Right kidney (tissue), 1 donor: Measurements from ENCODE around the gene ATXN10.
"Not testable (repeated sequence)": the region's sequence is repeated elsewhere in the genome, so short reads cannot be mapped to it uniquely, and the experiment has no call there.

Source experiments
- DNase-seq: peaks from one replicate; pipeline ENCODE4 v3.0.0-alpha.2; 2016

The ATXN10 gene

DNA sequence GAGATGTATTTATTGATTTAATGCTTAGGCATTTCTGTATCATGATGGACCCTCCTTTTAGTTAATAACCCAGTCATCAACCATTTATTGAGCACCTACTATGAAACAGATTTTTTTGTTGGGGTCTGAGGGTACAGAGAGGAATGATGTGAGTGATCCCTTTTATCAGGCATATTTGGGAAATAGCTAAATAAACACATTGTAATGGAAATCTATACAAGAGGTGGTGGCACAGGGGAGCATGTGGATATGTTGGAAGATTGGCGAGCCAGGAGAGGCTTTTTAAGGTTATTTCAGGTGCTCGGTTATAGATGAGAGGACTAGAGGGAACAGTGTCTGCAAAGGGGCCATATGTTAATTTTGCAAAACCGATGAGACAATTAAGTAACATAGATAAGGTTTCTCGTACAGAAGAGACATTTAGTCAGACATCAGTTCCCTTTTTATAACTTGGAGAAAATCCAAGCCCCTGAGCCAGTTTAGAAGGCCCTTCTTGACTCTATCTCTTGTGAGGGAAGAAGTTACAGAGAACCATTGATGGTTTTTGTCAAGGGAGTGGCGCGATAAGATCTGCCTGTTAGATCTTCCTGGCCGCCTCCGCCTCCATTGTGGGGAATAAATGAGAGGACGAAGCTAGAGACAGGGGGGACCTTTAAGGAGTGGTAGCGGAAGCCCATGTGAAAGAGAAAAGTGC lies 2.0 kb downstream of the ATXN10 start:
- no peak for DNase-seq

DNA sequence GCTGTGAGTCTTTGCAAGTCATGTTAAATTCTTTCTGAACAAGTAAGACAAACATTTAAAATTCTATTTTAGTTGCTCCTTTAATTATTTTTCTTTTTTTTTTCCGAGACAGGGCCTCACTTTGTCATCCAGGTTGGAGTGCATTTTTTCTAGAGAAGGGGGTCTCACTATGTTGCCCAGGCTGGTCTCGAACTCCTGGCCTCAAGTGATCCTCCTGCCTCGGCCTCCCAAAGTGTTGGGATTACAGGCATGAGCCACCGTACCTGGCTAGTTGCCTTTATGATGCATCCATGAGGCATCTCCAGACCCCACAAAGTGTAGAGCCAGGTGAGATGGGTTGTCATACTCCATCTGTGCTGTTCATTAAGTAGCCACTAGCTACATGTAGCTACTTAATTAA lies 4.4 kb downstream of the ATXN10 start:
- DNase-seq, result no peak

DNA sequence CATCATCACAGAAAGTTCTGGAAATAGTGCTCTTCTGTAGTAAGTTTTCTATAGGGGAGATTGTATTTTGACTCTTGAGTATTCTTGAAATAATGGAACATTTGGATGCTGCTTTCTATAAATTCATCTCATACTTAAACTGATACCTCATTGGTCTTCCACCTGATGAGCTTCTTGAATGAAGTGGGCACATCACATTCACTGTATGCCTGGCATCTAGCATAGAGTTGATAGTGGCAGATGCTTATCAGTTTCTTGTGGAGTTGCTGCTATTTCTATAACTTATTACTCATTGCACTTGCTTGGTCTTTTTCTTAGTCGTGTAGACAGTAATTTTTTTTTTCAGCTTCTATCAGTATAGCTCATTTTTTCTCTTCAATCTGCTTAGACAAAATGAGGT lies 5.4 kb downstream of the ATXN10 start:
- no peak for DNase-seq

DNA sequence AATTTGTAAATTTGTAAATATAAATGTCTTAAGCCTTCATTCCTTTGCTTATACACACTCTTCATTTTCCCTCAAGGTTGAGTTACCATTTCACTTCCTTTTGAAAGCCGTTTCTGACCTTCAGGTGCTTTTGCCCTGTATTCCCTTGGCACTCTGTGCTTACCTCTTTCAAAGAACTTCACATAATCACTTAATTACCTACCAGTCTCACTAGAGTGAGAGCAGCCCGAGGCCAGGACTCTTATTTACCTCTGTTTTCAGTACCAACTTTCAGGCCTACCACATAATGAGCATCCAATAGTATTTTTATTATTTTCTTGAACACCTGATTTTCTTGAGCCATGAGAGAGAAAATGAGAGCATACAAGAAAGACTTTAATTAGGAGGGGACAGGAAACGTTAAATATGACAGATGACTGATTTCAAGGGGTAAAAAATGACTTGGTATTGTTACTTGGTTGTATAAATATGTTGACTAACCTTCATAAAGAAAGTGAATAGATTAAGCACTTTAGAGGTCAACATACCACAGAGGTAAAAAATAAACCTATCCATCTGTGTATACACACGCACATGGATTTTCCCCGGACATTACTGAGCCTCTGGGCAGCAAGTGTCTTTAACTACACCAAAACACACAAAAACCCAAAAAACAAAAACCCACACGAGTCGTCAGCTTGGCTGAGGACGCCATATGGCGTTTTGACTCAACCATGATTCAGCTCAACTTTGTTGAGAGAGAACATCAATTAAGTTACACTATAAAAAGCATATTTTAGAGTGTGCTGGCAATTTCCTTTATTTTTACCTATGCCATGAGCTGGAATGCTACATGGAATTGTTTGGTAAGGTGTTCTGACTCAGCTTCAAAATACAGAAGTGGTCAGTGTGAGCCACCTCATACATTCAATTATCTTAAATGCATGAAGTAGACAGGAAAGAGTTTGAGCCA lies 7.6 kb downstream of the ATXN10 start:
- DNase-seq, result no peak

DNA sequence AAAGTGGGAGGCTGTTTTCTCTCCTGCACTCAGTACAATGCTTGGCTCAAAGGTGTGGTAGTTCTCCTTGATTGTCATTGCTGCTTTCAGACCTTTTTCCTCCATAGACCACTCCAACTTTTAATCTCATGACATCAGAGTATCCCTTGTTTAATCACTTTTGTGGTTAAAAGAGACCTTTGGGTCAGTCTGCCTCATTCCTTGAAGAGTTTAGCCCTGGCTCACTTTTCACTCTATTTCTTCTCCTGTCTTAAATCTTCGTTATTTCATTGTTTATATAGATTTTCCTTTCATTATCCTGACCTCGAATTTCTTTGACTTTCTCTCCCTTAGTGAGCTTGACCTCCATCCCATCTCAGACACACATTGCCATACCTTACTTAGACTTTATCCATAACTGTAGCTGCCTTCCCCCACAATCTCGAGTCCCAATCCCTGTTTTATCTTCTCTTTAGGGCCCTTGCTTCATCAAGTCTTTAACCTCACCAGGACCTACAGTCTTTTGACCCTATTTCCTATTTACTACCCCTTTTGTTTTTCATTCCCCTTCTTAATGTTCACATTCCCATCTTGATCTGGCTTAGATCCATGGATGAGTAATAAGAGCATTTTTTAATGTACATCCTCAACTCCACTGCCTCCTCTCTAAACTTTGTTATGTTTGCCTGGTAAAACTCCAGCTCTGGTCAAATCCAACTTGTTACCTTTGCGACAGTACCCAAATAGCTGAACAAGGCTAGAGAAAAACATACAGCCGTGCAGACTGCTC lies 9.5 kb downstream of the ATXN10 start:
- no peak for DNase-seq

DNA sequence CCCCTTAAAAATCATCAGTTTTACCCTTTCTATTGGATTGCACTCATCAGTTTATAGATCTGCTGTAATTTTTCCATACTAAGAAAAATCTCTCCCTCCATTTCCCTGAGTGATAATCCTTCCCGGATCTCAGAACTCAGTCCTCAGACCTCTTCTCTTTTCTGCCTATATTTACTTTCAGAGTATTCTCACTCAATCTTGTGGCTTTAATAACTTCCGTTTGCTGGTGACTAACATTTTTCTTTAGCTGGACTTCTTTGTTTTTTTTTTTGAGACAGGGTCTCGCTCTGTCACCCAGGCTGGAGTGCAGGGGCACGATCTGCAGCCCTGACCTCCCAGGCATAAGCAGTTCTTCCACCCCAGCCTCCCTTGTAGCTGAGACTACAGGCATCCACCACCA lies 10.4 kb downstream of the ATXN10 start:
- no peak for DNase-seq

DNA sequence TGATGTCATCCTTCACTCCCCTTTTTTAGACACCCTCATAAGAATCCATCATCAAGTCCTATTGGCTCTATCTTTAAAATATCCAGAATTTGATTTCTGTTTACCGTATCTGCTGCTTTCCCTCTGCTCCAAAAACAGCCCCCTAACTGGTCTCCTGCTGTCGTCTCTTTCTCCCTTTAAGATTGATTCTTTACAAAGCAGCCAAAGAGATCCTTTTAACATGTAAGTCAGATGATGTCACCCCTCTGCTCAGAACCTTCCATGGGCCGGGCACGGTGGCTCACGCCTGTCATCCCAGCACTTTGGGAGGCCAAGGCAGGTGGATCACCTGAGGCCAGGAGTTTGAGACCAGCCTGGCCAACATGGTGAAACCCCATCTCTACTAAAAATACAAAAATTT lies 11.1 kb downstream of the ATXN10 start:
- not testable (repeated sequence) for DNase-seq

DNA sequence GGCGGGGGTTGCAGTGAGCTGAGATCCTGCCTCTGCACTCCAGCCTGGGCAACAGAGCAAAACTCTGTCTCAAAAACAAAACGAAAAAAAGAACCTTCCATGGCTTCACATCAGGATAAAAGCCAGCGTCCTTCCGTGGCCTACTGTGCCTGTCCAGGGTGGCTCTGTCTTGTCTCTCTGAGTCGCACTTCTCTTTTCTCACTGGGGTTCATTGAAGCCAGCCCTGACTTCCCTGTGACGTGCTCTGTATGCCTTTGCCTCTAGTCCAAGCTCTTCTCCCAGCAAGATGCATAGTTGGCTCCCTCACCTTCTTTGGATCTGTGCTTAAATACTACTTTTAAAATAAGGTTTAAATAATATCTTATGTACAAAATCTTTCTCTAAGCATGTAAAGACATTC lies 11.6 kb downstream of the ATXN10 start:
- no peak for DNase-seq

DNA sequence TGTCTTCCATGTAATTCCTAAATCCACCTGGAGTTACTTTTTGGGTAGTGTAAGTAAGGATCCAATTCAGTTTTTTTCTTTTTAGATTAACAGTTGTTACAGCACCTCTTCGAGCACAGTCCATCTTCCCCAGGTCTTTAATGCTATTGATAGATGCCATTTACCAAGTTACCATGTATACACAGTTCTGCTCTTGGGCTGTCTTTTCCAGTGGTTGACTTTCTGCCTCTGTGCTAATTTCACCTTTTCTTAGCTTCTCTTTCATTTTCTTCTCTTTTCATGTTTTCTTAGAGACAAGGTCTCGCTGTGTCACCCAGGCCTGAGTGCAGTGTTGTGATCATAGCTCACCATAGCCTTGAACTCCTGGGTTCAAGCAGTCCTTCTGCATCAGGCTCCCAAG lies 12.0 kb downstream of the ATXN10 start:
- no peak for DNase-seq

DNA sequence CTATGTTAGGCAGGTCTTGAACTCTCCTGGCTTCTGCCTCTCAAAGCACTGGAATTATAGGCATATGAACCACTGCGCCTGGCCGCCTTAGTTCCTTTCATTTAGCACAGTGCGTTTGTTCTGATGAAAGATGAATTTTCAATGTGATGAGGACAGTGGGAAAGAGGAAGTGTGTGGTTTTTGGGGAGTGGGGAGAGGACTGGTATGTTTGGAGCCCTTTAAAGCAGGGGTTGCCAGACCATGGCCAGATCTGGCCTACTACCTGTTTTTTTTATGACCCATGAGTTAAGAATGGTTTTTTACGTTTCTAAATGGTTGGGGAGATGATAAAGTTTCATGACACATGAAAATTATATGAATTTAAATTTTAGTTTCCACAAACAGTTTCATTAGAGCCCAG lies 12.5 kb downstream of the ATXN10 start:
- no peak for DNase-seq

DNA sequence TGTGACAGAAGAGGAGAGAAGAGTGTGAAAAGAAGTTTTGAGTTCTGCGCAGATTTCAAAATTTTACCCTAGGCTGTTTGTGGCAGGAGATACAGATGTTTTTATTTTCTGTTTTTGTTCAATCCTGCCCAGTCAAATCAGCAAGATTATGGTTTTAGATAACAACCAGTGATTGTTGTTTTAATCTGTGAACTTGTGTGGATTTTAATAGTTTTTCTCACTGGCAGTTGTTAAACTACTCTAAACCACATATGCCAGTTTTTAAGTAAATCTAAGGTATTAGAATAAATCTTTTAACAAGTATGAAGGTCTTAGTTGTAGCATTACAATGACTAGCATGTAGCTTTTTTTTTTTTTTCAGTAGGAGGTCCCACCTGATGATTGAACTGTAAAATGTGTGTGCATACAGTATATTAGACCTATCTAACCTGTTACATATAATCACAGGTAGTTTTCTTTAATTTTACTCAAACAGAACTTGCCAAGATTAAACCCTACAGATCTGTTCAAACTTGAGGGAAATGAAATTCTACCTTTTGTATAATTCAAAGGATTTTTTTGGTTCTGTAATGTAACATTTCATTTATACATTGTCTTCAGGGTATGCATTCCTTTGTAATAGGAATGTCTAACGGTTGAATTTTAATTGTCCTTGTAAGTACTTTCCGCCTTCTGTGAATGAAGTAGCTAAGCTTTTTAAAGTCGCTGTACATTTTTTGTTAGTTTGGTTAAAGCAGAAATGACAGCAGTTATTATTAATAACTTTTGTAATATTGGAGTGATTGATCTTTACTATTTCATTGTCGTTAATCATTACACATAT lies 13.3 kb downstream of the ATXN10 start:
- DNase-seq, result no peak

DNA sequence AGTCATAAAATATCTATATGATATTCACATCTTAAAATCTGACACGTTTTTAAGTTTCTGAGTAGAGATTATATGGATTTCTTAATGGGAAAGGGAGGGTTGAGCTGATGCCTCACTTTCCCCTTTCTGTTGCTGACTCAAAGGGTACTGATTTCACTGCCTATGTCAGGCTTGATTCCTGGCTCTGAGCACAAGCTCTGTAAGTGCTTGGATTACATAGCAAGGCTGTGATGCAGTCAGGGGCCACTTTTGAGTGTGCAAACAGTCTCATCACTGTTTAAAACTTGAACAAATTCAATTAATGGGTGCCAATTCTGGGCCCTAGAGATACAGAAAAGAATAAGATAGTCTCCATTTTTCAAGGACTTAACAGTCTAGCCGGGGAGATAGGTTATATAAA lies 14.4 kb downstream of the ATXN10 start:
- no peak for DNase-seq

DNA sequence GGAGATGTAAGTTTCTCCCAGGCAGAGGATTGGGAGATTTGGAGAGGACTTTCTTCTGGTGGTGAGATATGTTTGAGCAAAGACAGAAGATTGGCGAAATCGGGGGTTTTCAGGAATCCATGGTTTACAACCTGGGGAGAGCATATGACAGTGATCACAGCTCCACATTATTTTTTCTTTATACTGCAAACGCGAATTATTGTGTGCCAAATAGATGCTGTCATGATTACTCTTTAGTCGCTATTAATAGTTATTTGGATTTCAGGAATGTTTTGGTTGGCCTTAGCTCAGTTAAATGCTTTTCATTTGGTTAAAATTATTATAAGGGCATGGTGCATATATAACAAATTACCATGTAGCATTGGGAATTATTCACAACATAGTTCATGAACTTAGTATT lies 15.2 kb downstream of the ATXN10 start:
- no peak for DNase-seq

DNA sequence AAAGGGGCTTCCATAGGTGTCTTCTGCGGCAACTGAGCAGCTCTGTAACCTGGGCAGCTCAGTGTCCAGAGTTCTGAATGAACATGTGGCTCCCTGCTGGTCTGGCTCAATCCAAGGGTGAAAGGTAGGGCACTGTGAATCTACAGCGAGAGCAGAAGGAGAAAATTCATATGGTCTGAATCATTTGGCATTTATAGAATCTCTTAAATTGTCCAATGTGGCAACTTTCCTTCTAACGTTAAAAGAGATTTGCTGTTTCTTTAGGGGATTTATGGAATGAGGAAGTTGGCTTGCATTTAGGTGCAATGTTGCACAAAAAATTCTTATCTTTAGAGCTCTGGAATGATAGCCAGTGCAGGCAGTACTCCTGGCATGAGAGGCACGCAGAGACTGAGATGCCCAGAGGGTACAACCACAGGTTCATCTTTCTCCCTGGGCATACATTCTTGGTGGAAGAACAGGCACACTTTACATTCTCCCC lies 17.0 kb downstream of the ATXN10 start:
- DNase-seq, result no peak

DNA sequence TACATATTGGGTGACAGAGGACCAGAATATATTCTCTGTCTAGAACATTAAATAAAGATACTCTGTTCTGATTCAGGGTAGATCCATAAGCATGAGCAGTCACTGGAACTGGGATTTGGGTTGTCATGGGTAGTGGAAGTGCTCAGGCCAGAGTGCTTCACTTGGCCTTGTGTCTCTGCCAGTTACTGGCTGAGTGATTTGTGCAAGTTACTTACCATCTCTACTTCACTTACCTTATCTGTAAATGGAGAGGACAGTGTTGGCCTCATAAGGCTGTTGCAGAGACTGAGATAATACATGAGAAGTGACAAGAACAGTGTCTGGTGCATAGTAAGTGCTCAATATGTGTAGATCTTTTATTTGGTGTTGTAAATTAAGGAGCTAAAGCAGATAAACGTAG lies 17.6 kb downstream of the ATXN10 start:
- DNase-seq, result no peak

DNA sequence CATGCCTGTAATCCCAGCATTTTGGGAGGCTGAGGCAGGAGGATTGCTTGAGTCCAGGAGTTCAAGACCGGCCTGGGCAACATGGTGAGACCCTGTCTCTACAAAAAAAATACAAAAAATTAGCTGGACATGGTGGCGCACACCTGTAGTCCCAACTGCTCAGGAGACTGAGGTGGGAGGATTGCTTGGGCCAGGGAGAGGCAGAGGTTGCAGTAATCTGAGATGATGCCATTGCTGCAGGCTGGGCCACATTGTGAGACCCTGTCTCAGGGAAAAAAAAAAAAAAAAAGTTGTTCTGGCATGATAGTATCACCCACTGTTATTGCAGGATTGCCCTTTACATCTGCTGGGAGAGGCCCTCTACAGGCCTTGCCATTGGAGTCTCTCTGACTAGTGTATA lies 18.4 kb downstream of the ATXN10 start:
- no peak for DNase-seq

DNA sequence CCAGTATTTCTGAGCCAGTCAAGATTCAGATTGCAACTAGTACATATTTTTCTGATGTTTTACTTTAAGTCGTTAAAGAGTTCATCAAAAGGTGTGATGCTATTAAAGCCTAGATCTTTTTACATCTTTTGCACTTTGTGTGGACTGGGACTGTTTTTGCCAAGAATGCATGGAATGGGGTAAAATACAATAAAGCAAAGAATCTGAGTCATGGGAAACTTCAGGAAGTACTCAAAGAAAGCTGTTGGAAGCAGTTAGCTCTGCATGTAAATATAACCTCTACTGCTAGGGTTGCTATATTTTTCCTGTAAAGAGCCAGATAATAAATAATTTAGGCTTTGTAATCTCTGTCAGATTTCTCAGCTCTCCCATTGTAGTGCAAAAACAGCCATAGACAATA lies 20.9 kb downstream of the ATXN10 start:
- DNase-seq, result no peak

DNA sequence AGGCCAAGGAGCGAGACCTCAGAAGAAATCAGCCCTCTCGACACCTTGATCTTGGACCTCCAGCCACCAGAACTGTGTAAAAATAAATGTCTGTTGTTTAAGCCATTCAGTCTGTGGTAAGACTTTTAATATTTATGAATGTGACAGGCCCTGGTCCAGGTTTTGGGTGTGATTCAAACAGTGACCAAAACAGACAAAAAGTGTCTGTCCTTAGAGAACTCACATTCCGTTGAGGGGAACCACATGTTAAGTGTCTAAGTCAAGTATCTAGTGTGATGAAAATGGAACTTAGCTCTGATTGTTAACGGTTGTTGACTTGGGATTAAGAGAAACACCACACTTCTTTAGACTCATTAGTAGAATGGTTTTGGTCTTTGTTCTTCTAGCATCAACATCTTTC lies 22.2 kb downstream of the ATXN10 start:
- DNase-seq, result no peak

DNA sequence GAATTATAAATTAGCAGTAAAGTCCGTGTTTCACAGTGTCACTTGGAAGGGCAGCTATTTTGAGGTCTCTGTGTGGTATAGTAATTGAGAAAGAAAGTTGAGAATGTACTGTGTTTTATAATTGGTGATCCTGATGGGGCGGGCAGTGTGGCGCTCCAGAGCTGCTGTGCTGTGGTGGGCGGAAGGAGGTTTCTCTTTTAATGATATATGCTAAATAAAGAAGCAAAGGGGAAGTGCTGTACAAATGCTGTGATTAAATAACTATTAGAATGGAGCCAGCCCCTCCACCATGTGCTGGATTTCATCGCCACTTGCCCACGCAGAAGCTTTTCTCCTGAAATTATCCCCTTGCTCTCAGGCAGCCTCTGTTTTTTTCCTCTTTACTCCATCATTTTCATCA lies 24.6 kb downstream of the ATXN10 start:
- DNase-seq, result no peak

DNA sequence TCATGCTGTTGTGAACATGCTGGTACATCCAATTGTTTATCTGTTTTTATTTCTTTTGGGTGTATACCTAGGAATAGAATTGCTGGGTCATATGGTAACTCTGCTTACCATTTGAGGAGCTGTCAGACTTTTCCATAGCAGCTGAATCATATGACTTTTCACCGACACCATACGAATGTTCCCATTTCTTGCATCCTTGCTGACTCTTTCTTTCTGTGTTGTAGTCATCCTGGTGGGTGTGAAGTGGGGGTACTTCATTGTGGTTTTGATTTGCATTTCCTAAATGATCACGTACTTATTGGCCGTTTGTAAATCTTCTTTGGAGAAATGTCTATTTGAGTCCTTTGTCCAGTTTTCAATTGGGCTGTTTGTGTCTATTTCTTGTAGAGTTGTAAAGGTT lies 26.5 kb downstream of the ATXN10 start:
- no peak for DNase-seq

DNA sequence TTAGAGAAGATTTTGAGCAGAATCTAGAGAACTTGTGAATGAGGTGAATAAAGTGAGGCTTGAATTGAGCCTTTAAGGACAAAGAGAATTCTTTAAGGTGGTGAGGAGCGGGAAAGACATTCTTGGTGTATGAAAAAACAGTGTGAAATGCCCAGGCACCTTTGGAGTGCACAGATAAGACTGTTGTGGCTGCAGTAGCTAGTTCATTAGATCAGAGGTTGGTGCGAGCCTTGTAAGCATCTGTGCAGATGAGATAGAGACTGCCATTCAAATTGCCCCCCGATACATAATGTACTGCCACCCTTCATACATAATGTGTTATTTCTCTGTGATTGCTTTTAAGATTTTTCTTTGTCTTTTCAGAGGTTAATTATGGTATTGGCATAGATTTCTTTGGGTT lies 31.3 kb downstream of the ATXN10 start:
- DNase-seq, result no peak

DNA sequence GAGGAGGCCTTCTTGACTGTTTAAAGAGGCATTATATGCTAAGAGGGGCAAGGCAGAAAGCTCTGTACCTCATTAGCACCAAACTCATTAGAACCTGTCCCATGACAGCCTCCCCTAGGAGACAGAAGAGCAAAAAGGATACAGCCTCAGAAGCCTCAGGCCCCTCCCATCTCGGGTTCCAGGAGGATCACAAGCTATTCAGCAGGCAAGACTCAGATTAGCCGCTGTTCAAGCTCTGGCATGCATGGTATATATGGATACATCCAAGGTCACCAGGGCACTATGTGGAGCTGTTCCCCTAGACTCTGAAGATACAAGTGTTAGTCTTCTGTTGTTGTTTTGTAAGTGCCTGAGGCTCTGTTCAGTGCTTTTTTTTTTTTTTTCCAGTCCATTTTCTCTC lies 32.1 kb downstream of the ATXN10 start:
- no peak for DNase-seq
